HEK293 (cell line): ENCODE results near the gene PRKRA.

ENCODE experiments used
- CTCF ChIA-PET: fragments of 350-600 bp; formaldehyde crosslinking; extraction: SDS; loops from one replicate; lab custom pipeline; 2021; ENCODE audit warnings: antibody characterized with exemption; lab: Yijun Ruan, JAX
- POLR2A ChIA-PET: fragments of 300-600 bp; formaldehyde crosslinking; extraction: SDS; loops from one replicate; lab custom pipeline; 2020; ENCODE audit warnings: antibody characterized with exemption, inconsistent platforms; lab: Yijun Ruan, JAX
- H3K27ac ChIP-seq: fragments of 200-500 bp; sonication (Bioruptor generic); 2 replicates; pipeline ENCODE4 v1.5.1; 2014; ENCODE audit warnings: low read depth, low read length, control low read depth, inconsistent platforms; ENCODE audit errors: extremely low read depth
- H3K36me3 ChIP-seq, 2 experiments: fragments of 200-500 bp in 1 of 2; sonication (Bioruptor generic) in 1 of 2; 1 replicate in 1 of 2; 2 replicates in 1 of 2; pipeline ENCODE4 v1.5.1; 2014 to 2017; ENCODE audit warnings: inconsistent platforms in 2 of 2, low read length in 2 of 2; ENCODE audit not compliant: control insufficient read depth in 2 of 2, insufficient read depth in 1 of 2
- H3K4me1 ChIP-seq: fragments of 200-500 bp; sonication (Bioruptor generic); 2 replicates; pipeline ENCODE4 v1.5.1; 2014; ENCODE audit warnings: mild to moderate bottlenecking, low read length, inconsistent platforms; ENCODE audit not compliant: control insufficient read depth, insufficient read depth
- H3K4me3 ChIP-seq: 2 replicates; pipeline ENCODE4 v1.5.1; 2011; ENCODE audit warnings: low read depth, mild to moderate bottlenecking, control low read depth, low read length, moderate library complexity
- H3K9me3 ChIP-seq: fragments of 200-500 bp; sonication (Bioruptor generic); 2 replicates; pipeline ENCODE4 v1.5.1; 2014; ENCODE audit warnings: low read depth, low read length, inconsistent platforms; ENCODE audit not compliant: control insufficient read depth, insufficient read depth
- EGR2 ChIP-seq: fragments of 450-650 bp; formaldehyde crosslinking; IDR thresholded peaks from 2 replicates; pipeline ENCODE4 v1.5.1; 2016; ENCODE audit warnings: low read depth, missing biosample characterization, missing genetic modification characterization
- FEZF1 ChIP-seq: fragments of 450-650 bp; formaldehyde crosslinking; IDR thresholded peaks from 2 replicates; pipeline ENCODE4 v1.5.1; 2016; ENCODE audit warnings: missing biosample characterization, missing genetic modification characterization
- HOXA7 ChIP-seq: sonication (generic); formaldehyde crosslinking; IDR thresholded peaks from 2 replicates; pipeline ENCODE4 v1.8.1; 2022; ENCODE audit warnings: missing genetic modification reagents, borderline replicate concordance
- KLF16 ChIP-seq: fragments of 450-650 bp; formaldehyde crosslinking; IDR thresholded peaks from 2 replicates; pipeline ENCODE4 v1.5.1; 2017; ENCODE audit warnings: missing biosample characterization, missing genetic modification characterization
- KLF17 ChIP-seq: fragments of 450-650 bp; formaldehyde crosslinking; IDR thresholded peaks from 2 replicates; pipeline ENCODE4 v1.5.1; 2016; ENCODE audit warnings: missing biosample characterization, missing genetic modification characterization
- RBAK ChIP-seq: fragments of 450-650 bp; formaldehyde crosslinking; IDR thresholded peaks from 2 replicates; pipeline ENCODE4 v1.5.1; 2016; ENCODE audit warnings: missing biosample characterization, missing genetic modification characterization
- YY2 ChIP-seq: fragments of 450-650 bp; formaldehyde crosslinking; IDR thresholded peaks from 2 replicates; pipeline ENCODE4 v1.5.1; 2016; ENCODE audit warnings: missing biosample characterization, missing genetic modification characterization
- ZBTB48 ChIP-seq: fragments of 450-650 bp; formaldehyde crosslinking; IDR thresholded peaks from 2 replicates; pipeline ENCODE4 v1.5.1; 2016; ENCODE audit warnings: missing biosample characterization, missing genetic modification characterization
- ZFHX2 ChIP-seq: fragments of 450-650 bp; formaldehyde crosslinking; conservative IDR thresholded peaks from 2 replicates; pipeline ENCODE4 v1.5.1; 2016; ENCODE audit warnings: missing biosample characterization, missing genetic modification characterization
- ZNF10 ChIP-seq: fragments of 450-650 bp; formaldehyde crosslinking; IDR thresholded peaks from 2 replicates; pipeline ENCODE4 v1.5.1; 2017; ENCODE audit warnings: missing biosample characterization, missing genetic modification characterization
- ZNF138 ChIP-seq: fragments of 450-650 bp; formaldehyde crosslinking; IDR thresholded peaks from 2 replicates; pipeline ENCODE4 v1.5.1; 2016; ENCODE audit warnings: missing biosample characterization, missing genetic modification characterization, borderline replicate concordance
- ZNF140 ChIP-seq: fragments of 450-650 bp; formaldehyde crosslinking; IDR thresholded peaks from 2 replicates; pipeline ENCODE4 v1.5.1; 2016; ENCODE audit warnings: missing biosample characterization, missing genetic modification characterization
- ZNF174 ChIP-seq: fragments of 450-650 bp; formaldehyde crosslinking; IDR thresholded peaks from 2 replicates; pipeline ENCODE4 v1.5.0; 2017; ENCODE audit warnings: missing biosample characterization, mild to moderate bottlenecking, missing genetic modification characterization
- ZNF221 ChIP-seq: fragments of 450-650 bp; formaldehyde crosslinking; IDR thresholded peaks from 2 replicates; pipeline ENCODE4 v1.5.1; 2017; ENCODE audit warnings: missing biosample characterization, missing genetic modification characterization, borderline replicate concordance
- ZNF26 ChIP-seq: fragments of 450-650 bp; formaldehyde crosslinking; IDR thresholded peaks from 2 replicates; pipeline ENCODE4 v1.5.1; 2016; ENCODE audit warnings: missing biosample characterization, missing genetic modification characterization
- ZNF280C ChIP-seq: fragments of 450-650 bp; formaldehyde crosslinking; IDR thresholded peaks from 2 replicates; pipeline ENCODE4 v1.5.1; 2016; ENCODE audit warnings: missing biosample characterization, missing genetic modification characterization
- ZNF280D ChIP-seq: fragments of 450-650 bp; formaldehyde crosslinking; IDR thresholded peaks from 2 replicates; pipeline ENCODE4 v1.5.1; 2016; ENCODE audit warnings: missing biosample characterization, missing genetic modification characterization
- ZNF521 ChIP-seq: fragments of 450-650 bp; formaldehyde crosslinking; IDR thresholded peaks from 2 replicates; pipeline ENCODE4 v1.5.1; 2017; ENCODE audit warnings: missing biosample characterization, mild to moderate bottlenecking, missing genetic modification characterization
- ZNF529 ChIP-seq: fragments of 450-650 bp; formaldehyde crosslinking; IDR thresholded peaks from 2 replicates; pipeline ENCODE4 v1.5.1; 2017; ENCODE audit warnings: missing genetic modification characterization, missing biosample characterization; ENCODE audit not compliant: insufficient replicate concordance
- ZNF571 ChIP-seq: fragments of 450-650 bp; formaldehyde crosslinking; IDR thresholded peaks from 2 replicates; pipeline ENCODE4 v1.5.0; 2017; ENCODE audit warnings: missing biosample characterization, missing genetic modification characterization
- ZNF580 ChIP-seq: fragments of 450-650 bp; formaldehyde crosslinking; IDR thresholded peaks from 2 replicates; pipeline ENCODE4 v1.5.1; 2016; ENCODE audit warnings: missing biosample characterization, missing genetic modification characterization
- ZNF621 ChIP-seq: fragments of 450-650 bp; formaldehyde crosslinking; IDR thresholded peaks from 2 replicates; pipeline ENCODE4 v1.5.1; 2017; ENCODE audit warnings: missing biosample characterization, missing genetic modification characterization
- ZNF626 ChIP-seq: fragments of 450-650 bp; sonication (Bioruptor Pico); formaldehyde crosslinking; IDR thresholded peaks from 2 replicates; pipeline ENCODE4 v1.5.1; 2018; ENCODE audit warnings: missing biosample characterization, missing genetic modification characterization, inconsistent platforms
- ZSCAN23 ChIP-seq: fragments of 450-650 bp; formaldehyde crosslinking; IDR thresholded peaks from 2 replicates; pipeline ENCODE4 v1.5.1; 2016; ENCODE audit warnings: missing biosample characterization, missing genetic modification characterization
- ZSCAN4 ChIP-seq: fragments of 450-650 bp; formaldehyde crosslinking; IDR thresholded peaks from 2 replicates; pipeline ENCODE4 v1.5.1; 2017; ENCODE audit warnings: missing biosample characterization, missing genetic modification characterization
- ZSCAN5A ChIP-seq: fragments of 450-650 bp; formaldehyde crosslinking; IDR thresholded peaks from 2 replicates; pipeline ENCODE4 v1.5.1; 2016; ENCODE audit warnings: missing biosample characterization, missing genetic modification characterization

PRKRA gene

GRCh38 chr2:178436662-178437061, 14.3 kb downstream of the PRKRA start:
- CTCF ChIA-PET, result no interaction called here
- Histone ChIP-seq H3K36me3 (peaks cover 70 to 93% of the 10 kb centered on the region in 2 experiments), H3K4me3 (no peak overlapping the region), H3K9me3 (no peaks in the 10 kb centered on the region), H3K27ac (no peak overlapping the region), H3K4me1 (no peaks in the 10 kb centered on the region)
- POLR2A ChIA-PET, result no interaction called here
- no peak for TF ChIP-seq HOXA7 (CRISPR knock-in tag)
- no peak for TF ChIP-seq KLF16 (tag by site-specific recombination)
- no peak for TF ChIP-seq FEZF1 (tag by site-specific recombination)
- TF ChIP-seq ZNF571 (tag by site-specific recombination), result no peak
- no peak for TF ChIP-seq EGR2
- no peak for TF ChIP-seq ZNF580 (tag by site-specific recombination)
- TF ChIP-seq ZNF26 (tag by site-specific recombination), result no peak
- no peak for TF ChIP-seq ZNF280C (tag by site-specific recombination)

GRCh38 chr2:178429336-178429735, 21.6 kb downstream of the PRKRA start:
- H3K36me3 ChIP-seq, result peaks cover 20 to 82% of the 10 kb centered on the region in 2 experiments
- ChIA-PET CTCF (interaction anchor here (0.7 to 1.9 kb wide), 2 partner anchors 10 to 123 kb away, joined by 4 to 5 read pairs; no protein-coding TSS in a partner anchor), POLR2A (interaction anchor here (1.2 kb wide), 1 partner anchor 15 kb away, joined by 5 read pairs; no protein-coding TSS in a partner anchor)
- H3K4me1 ChIP-seq, result no peaks in the 10 kb centered on the region
- TF ChIP-seq ZFHX2 (tag by site-specific recombination) (no peak), ZNF621 (no peak), ZNF521 (tag by site-specific recombination) (no peak), ZSCAN23 (tag by site-specific recombination) (no peak), ZNF140 (no peak), ZNF221 (no peak), ZNF280D (tag by site-specific recombination) (no peak), KLF17 (tag by site-specific recombination) (no peak), ZSCAN5A (no peak), RBAK (tag by site-specific recombination) (no peak), ZBTB48 (no peak), ZNF138 (tag by site-specific recombination) (no peak), ZNF529 (tag by site-specific recombination) (no peak), ZNF10 (tag by site-specific recombination) (no peak), ZNF626 (tag by site-specific recombination) (no peak), ZNF174 (tag by site-specific recombination) (no peak), ZSCAN4 (tag by site-specific recombination) (no peak), YY2 (no peak)
- TF ChIP-seq, all 188 proteins: peak for 0
- H3K27ac ChIP-seq, result no peak overlapping the region
- no peak overlapping the region for H3K4me3 ChIP-seq
- H3K9me3 ChIP-seq, result no peaks in the 10 kb centered on the region
